ENCODE results near the gene ARHGDIB. TPM values are rescaled to one million over a fixed set of nuclear protein-coding genes. Genes with fewer than 3 reads are reported as not detected.

ARHGDIB gene
- total RNA-seq, 1 donor from 2014 or later, result 10.4 TPM

DNA sequence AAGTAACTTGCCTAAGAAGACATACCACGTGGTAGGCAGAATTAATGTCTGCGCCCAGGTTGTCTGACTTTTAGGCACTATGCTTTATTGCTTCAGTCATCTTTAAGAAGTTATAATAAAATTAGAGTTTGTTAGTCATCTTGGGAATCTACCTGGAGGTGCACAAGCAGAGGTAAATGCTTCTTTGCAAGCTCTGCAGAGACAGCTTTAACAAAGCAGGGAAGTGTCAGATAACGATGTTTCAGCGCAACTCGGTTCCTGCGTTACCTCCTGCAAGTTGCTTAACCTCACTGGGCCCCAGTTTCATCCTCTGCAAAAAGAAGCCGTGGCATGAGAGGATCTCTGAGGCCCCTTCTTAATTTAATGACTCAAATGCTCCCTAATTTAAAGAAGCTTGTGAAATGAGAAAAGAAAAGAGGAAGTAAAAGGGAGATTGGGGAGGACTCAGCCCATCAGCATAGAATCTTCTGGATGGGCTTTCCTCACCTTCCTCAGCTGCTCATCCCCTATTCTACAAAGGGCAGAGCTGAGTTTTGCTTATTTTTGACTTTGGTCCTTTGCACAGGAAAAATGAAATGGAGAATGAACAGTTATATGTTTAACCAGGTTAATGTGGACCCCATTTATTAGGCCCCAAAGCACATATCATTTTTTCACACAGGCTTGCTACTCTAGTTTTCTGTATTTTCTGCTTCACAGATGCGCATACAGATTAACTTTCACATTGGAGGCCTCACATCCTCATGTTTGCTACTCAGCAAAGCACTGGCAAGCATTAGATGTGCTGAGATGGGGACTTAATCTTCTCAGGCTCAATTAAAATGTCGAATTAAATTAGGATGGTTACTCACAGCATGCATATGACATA lies 5.1 kb downstream of the ARHGDIB start:
- Histone ChIP-seq H3K4me3 (ENCODE audit: low read depth, low read length) (no peak overlapping the region), H3K36me3 (ENCODE audit: control insufficient read depth, insufficient read depth, low read length) (no peaks in the 10 kb centered on the region), H3K27me3 (ENCODE audit: control insufficient read depth, insufficient read depth, low read length) (no peaks in the 10 kb centered on the region)
- DNase-seq (ENCODE audit: low read depth), result no peak
- TF ChIP-seq, protein P1, sequence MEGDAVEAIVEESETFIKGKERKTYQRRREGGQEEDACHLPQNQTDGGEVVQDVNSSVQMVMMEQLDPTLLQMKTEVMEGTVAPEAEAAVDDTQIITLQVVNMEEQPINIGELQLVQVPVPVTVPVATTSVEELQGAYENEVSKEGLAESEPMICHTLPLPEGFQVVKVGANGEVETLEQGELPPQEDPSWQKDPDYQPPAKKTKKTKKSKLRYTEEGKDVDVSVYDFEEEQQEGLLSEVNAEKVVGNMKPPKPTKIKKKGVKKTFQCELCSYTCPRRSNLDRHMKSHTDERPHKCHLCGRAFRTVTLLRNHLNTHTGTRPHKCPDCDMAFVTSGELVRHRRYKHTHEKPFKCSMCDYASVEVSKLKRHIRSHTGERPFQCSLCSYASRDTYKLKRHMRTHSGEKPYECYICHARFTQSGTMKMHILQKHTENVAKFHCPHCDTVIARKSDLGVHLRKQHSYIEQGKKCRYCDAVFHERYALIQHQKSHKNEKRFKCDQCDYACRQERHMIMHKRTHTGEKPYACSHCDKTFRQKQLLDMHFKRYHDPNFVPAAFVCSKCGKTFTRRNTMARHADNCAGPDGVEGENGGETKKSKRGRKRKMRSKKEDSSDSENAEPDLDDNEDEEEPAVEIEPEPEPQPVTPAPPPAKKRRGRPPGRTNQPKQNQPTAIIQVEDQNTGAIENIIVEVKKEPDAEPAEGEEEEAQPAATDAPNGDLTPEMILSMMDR (IDR thresholded peaks at IDR 0.05; ENCODE audit: insufficient read depth, low read length, poor library complexity, severe bottlenecking), result no peak

DNA sequence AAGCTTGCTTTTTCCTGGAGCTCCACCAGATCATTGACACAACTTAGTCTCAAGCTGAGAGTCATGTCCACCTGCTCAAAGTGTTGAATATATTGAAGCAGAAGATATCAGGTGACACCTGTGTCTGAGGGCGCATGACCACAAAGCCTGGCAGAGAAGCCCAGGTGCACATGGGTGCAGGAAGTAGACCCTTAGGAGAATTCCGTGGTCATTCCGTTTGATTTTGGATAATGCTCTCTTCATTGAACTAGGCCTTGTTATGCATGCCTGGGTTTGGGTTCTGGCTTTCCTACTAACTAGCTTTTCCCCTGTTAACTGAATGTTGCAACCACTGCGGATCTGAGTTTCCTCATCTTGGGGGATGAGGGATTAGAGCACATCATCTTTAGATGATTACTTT lies 7.1 kb downstream of the ARHGDIB start:
- no peak overlapping the region for H3K4me3 ChIP-seq (ENCODE audit: low read depth, low read length)
- H3K27me3 ChIP-seq (ENCODE audit: control insufficient read depth, insufficient read depth, low read length), result no peaks in the 10 kb centered on the region
- TF ChIP-seq, protein P1 (IDR thresholded peaks at IDR 0.05; ENCODE audit: insufficient read depth, low read length, poor library complexity, severe bottlenecking), result no peak
- no peaks in the 10 kb centered on the region for H3K36me3 ChIP-seq (ENCODE audit: control insufficient read depth, insufficient read depth, low read length)
- no peak for DNase-seq (ENCODE audit: low read depth)

DNA sequence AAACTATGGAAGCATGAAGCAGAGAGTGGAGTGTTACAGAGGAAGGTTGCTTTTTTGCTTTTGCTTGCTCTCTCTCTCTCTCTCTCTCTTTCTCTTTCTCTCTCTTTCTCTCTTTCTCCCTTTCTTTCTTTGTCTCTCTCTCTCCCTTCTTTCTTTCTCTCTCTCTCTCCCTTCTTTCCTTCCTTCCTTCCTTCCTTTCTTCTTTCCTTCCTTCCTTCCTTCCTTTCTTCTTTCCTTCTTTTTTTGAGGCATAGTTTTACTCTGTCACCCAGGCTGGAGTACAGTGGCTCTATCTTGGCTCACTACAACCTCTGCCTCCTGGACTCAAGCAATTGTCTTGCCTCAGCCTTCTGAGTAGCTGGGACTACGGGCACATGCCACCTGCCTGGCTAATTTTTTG lies 7.6 kb downstream of the ARHGDIB start:
- no peak for DNase-seq (ENCODE audit: low read depth)

DNA sequence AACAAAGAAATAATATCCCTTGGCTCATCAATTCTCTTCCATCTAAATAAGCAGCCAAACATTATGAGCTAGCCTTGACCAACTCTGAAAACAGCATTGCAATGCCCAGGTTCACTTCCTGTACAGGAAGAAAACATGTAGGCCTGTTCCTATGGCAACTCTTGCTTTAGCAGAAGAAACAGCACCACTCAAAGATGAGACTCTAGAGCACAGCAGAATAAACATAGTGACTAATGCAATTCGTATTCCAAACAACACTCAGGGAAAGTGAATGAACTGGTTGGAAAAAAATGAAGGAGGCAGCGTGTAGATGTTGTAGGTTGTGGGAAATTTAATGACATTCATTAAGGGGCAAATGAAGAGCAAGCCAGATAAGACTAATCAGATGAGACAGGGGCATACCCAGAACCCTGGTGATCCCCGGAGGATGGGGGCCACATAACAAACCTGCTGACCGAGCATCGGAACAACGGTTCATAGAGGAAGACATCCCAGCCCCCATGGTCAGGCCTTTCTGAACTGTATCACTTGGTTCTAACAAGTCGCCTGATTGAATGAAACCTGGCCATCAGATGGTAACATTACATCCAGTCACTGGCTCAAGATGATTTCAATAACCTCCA lies 9.0 kb downstream of the ARHGDIB start:
- Histone ChIP-seq H3K27me3 (ENCODE audit: control insufficient read depth, insufficient read depth, low read length) (no peaks in the 10 kb centered on the region), H3K4me3 (ENCODE audit: low read depth, low read length) (no peak overlapping the region), H3K36me3 (ENCODE audit: control insufficient read depth, insufficient read depth, low read length) (no peaks in the 10 kb centered on the region)
- TF ChIP-seq, protein P1 (IDR thresholded peaks at IDR 0.05; ENCODE audit: insufficient read depth, low read length, poor library complexity, severe bottlenecking), result no peak
- peak; percentile 98 for DNase-seq (ENCODE audit: low read depth)

More for the DNA sequence above, 7.6 kb downstream of the ARHGDIB start:
- Histone ChIP-seq H3K4me3 (ENCODE audit: low read depth, low read length) (no peak overlapping the region), H3K27me3 (ENCODE audit: control insufficient read depth, insufficient read depth, low read length) (no peaks in the 10 kb centered on the region), H3K36me3 (ENCODE audit: control insufficient read depth, insufficient read depth, low read length) (no peaks in the 10 kb centered on the region)
- TF ChIP-seq, protein P1 (IDR thresholded peaks at IDR 0.05; ENCODE audit: insufficient read depth, low read length, poor library complexity, severe bottlenecking), result no peak

DNA sequence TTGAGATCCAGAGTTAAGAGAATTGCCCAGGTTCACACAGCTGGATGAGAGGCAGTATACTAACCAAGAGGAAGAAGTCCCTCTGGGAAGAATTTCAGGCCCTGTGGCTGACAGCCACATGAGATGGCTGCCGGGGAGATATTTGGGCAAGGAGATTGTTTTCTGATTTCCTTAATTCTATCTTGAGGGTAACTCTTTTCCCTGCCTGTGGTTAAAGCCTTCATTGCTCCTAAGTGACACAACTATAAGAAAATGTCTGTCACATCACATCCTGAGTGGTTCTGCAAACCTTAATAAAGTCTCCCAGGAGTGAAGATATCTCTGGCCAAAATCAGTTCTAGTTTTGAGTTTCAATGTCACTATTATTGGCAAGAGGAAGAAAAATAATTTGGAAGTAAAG lies 9.6 kb downstream of the ARHGDIB start:
- Histone ChIP-seq H3K36me3 (ENCODE audit: control insufficient read depth, insufficient read depth, low read length) (no peaks in the 10 kb centered on the region), H3K4me3 (ENCODE audit: low read depth, low read length) (no peak overlapping the region), H3K27me3 (ENCODE audit: control insufficient read depth, insufficient read depth, low read length) (no peaks in the 10 kb centered on the region)
- TF ChIP-seq, protein P1 (IDR thresholded peaks at IDR 0.05; ENCODE audit: insufficient read depth, low read length, poor library complexity, severe bottlenecking), result no peak
- DNase-seq (ENCODE audit: low read depth), result no peak

All from kidney epithelial cell (primary cell).